ENCODE results near the gene ANKRD52.
"Not testable (repeated sequence)": the region's sequence is repeated elsewhere in the genome, so short reads cannot be mapped to it uniquely, and the experiment has no call there.

The ANKRD52 gene

GRCh38 chr12:56205445-56205844 is 52.7 kb downstream of the ANKRD52 start:
- no peak for DNase-seq

- DNase-seq: no peak
Observed at GRCh38 chr12:56204275-56204674, 53.9 kb downstream of the ANKRD52 start.

GRCh38 chr12:56202838-56203237 is 55.3 kb downstream of the ANKRD52 start:
- DNase-seq: no peak

GRCh38 chr12:56202366-56202765 is 55.8 kb downstream of the ANKRD52 start:
- no peak for DNase-seq

- no peak for DNase-seq
Observed at GRCh38 chr12:56198836-56199235, 59.3 kb downstream of the ANKRD52 start.

- no peak for DNase-seq
Observed at GRCh38 chr12:56197921-56198635, 60.1 kb downstream of the ANKRD52 start.

- not testable (repeated sequence) for DNase-seq
Observed at GRCh38 chr12:56196818-56197550, 61.2 kb downstream of the ANKRD52 start.

- DNase-seq: peak; percentile 69 to 81
Observed at GRCh38 chr12:56193025-56193578, 65.1 kb downstream of the ANKRD52 start.

GRCh38 chr12:56192582-56192981 is 65.6 kb downstream of the ANKRD52 start:
- DNase-seq: no peak

- DNase-seq: no peak
Observed at GRCh38 chr12:56190695-56191155, 67.5 kb downstream of the ANKRD52 start.

GRCh38 chr12:56189918-56190694 is 68.1 kb downstream of the ANKRD52 start:
- peak; percentile 94 to 96 for DNase-seq

GRCh38 chr12:56189099-56189917 is 68.9 kb downstream of the ANKRD52 start, which contains the start of gene SMARCC2:
Gene SMARCC2, minus strand, starts transcription at chr12:56189483. Its CDS starts 22 bp downstream, at chr12:56189461.
- peak; percentile 79 to 86 for DNase-seq

- no peak for DNase-seq
Observed at GRCh38 chr12:56188778-56189098, 69.4 kb downstream of the ANKRD52 start.

GRCh38 chr12:56188131-56188777 is 69.9 kb downstream of the ANKRD52 start:
- no peak for DNase-seq

Data from stimulated activated CD4-positive, alpha-beta T cell treated with anti-CD3 and anti-CD28 coated beads, Interleukin-2, amount 100 ng/mL, for 48 hours (primary cell).